Caco-2 (cell line): ENCODE measurements around the gene IMMP2L. TPM values are rescaled to one million over a fixed set of nuclear protein-coding genes. Genes with fewer than 3 reads are reported as not detected.

Source experiments
- BruUV-seq: library from RNA; stranded (reverse); fragments of 400-500 nt; replicated peaks from 2 replicates; lab custom pipeline; 2021; lab: Mats Ljungman, UMichigan
- CTCF ChIA-PET: fragments of 300-600 bp; sonication (Branson Sonifier 250); formaldehyde crosslinking; loops from one replicate; lab custom pipeline; 2022; ENCODE audit warnings: antibody characterized with exemption; lab: Charles Lee
- POLR2A ChIA-PET: fragments of 300-600 bp; sonication (Branson Sonifier 250); formaldehyde crosslinking; loops from one replicate; lab custom pipeline; 2022; ENCODE audit warnings: antibody characterized with exemption; lab: Charles Lee
- DNase-seq, 2 experiments: peaks; one replicate each; pipeline versions ENCODE4 v3.0.0 to v3.0.0-alpha.2; 2020 to 2022
- H3K27me3 ChIP-seq: replicated peaks from 2 replicates; pipeline ENCODE4 v1.6.0; 2011; ENCODE audit warnings: low read length; ENCODE audit not compliant: control insufficient read depth, insufficient read depth
- H3K36me3 ChIP-seq: 2 replicates; pipeline ENCODE4 v1.5.1; 2011; ENCODE audit warnings: low read length; ENCODE audit not compliant: control insufficient read depth, insufficient read depth
- H3K4me1 ChIP-seq: fragments of 250-450 bp; sonication (Bioruptor Pico); 2 replicates; pipeline ENCODE4 v1.5.1; 2020; ENCODE audit warnings: mild to moderate bottlenecking
- H3K4me3 ChIP-seq: 2 replicates; pipeline ENCODE4 v1.5.1; 2011; ENCODE audit warnings: low read depth, mild to moderate bottlenecking, control low read depth, low read length
- H3K9me3 ChIP-seq: fragments of 250-450 bp; sonication (Bioruptor Pico); 2 replicates; pipeline ENCODE4 v1.5.1; 2020; ENCODE audit warnings: mild to moderate bottlenecking, moderate library complexity
- H3K27ac Mint-ChIP-seq: one replicate; pipeline ENCODE4 v1.8.0; 2022; ENCODE audit warnings: mixed read lengths; ENCODE audit not compliant: unreplicated experiment
- H3K27me3 Mint-ChIP-seq: one replicate; pipeline ENCODE4 v1.8.0; 2022; ENCODE audit warnings: mixed read lengths; ENCODE audit not compliant: insufficient read depth, unreplicated experiment
- H3K36me3 Mint-ChIP-seq: one replicate; pipeline ENCODE4 v1.8.0; 2022; ENCODE audit warnings: mild to moderate bottlenecking, mixed read lengths; ENCODE audit not compliant: insufficient read depth, unreplicated experiment
- H3K4me1 Mint-ChIP-seq: one replicate; pipeline ENCODE4 v1.8.0; 2022; ENCODE audit warnings: low read depth, mixed read lengths; ENCODE audit not compliant: unreplicated experiment
- H3K4me3 Mint-ChIP-seq: one replicate; pipeline ENCODE4 v1.8.0; 2022; ENCODE audit warnings: mild to moderate bottlenecking, moderate library complexity, mixed read lengths; ENCODE audit not compliant: unreplicated experiment
- H3K9me3 Mint-ChIP-seq: one replicate; pipeline ENCODE4 v1.8.0; 2022; ENCODE audit warnings: mixed read lengths; ENCODE audit not compliant: unreplicated experiment
- CTCF ChIP-seq, 2 experiments: fragments of 200-600 bp in 1 of 2; IDR thresholded peaks; 1 replicate in 1 of 2; 2 replicates in 1 of 2; pipeline versions ENCODE4 v1.5.1 to v1.8.0; 2011 to 2022; ENCODE audit warnings: antibody characterized with exemption in 1 of 2, control low read depth in 1 of 2, inconsistent platforms in 1 of 2, low read depth in 1 of 2, low read length in 1 of 2, mild to moderate bottlenecking in 1 of 2, moderate library complexity in 1 of 2; ENCODE audit not compliant: insufficient read depth in 1 of 2, severe bottlenecking in 1 of 2, unreplicated experiment in 1 of 2
- intact Hi-C: fragments of 100-400 bp; cut with micrococcal nuclease; formaldehyde crosslinking; loops from one replicate; pipeline ENCODE4 v1.10.0; 2022; ENCODE audit not compliant: unreplicated experiment
- total RNA-seq: library from RNA; stranded (reverse); gene quantifications from 2 replicates; pipeline ENCODE4 v1.2.3, GENCODE V29; 2022

The IMMP2L gene
- total RNA-seq, 1 experiment from 2014 or later, result 9.5 TPM

GRCh38 chr7:111352319-111352718 lies 210.0 kb downstream of the IMMP2L start:
- Mint-ChIP-seq H3K4me1 (no peaks in the 10 kb centered on the region), H3K27me3 (no peaks in the 10 kb centered on the region), H3K27ac (no peak overlapping the region), H3K4me3 (no peak overlapping the region), H3K9me3 (no peaks in the 10 kb centered on the region), H3K36me3 (no peaks in the 10 kb centered on the region)
- BruUV-seq, result no TSS peak
- Histone ChIP-seq H3K36me3 (no peaks in the 10 kb centered on the region), H3K27me3 (no peaks in the 10 kb centered on the region), H3K9me3 (no peaks in the 10 kb centered on the region), H3K4me1 (no peaks in the 10 kb centered on the region), H3K4me3 (no peak overlapping the region)
- ChIA-PET CTCF (no interaction called here), POLR2A (no interaction called here)
- intact Hi-C loops, result no loop called here
- no peak for TF ChIP-seq CTCF (IDR thresholded peaks at IDR 0.05; ENCODE audit: insufficient read depth in 1 of 2, low read depth in 1 of 2, low read length in 1 of 2, severe bottlenecking in 1 of 2, unreplicated experiment in 1 of 2)
- DNase-seq, result no peak

GRCh38 chr7:111346219-111346618 lies 216.1 kb downstream of the IMMP2L start:
- ChIA-PET CTCF (no interaction called here), POLR2A (interaction anchor here (0.6 kb wide), 1 partner anchor 10 kb away, joined by 6 read pairs; no protein-coding TSS in a partner anchor)
- no peak for TF ChIP-seq CTCF (IDR thresholded peaks at IDR 0.05; ENCODE audit: insufficient read depth in 1 of 2, low read depth in 1 of 2, low read length in 1 of 2, severe bottlenecking in 1 of 2, unreplicated experiment in 1 of 2)
- H3K27me3 Mint-ChIP-seq, result no peaks in the 10 kb centered on the region
- no TSS peak for BruUV-seq
- Histone ChIP-seq H3K9me3 (no peaks in the 10 kb centered on the region; the same call in 1 of the 2 replicates), H3K4me1 (no peaks in the 10 kb centered on the region), H3K36me3 (no peaks in the 10 kb centered on the region), H3K4me3 (no peak overlapping the region), H3K27me3 (no peaks in the 10 kb centered on the region)
- H3K36me3 Mint-ChIP-seq, result no peaks in the 10 kb centered on the region
- no peak overlapping the region for H3K4me3 Mint-ChIP-seq
- DNase-seq, result no peak
- peaks cover 23% of the 10 kb centered on the region for H3K9me3 Mint-ChIP-seq
- no peaks in the 10 kb centered on the region for H3K4me1 Mint-ChIP-seq
- intact Hi-C loops, result no loop called here
- H3K27ac Mint-ChIP-seq, result no peak overlapping the region

- DNase-seq, result no peak
- no peak overlapping the region for H3K4me3 ChIP-seq
- H3K27me3 Mint-ChIP-seq, result no peaks in the 10 kb centered on the region
- H3K27ac Mint-ChIP-seq, result no peak overlapping the region
- CTCF ChIA-PET, result no interaction called here
- H3K27me3 ChIP-seq, result no peaks in the 10 kb centered on the region
- no peaks in the 10 kb centered on the region for H3K36me3 Mint-ChIP-seq
- no TSS peak for BruUV-seq
- H3K4me3 Mint-ChIP-seq, result no peak overlapping the region
- H3K9me3 ChIP-seq, result no peaks in the 10 kb centered on the region; the same call in 1 of the 2 replicates
- no peak for TF ChIP-seq CTCF (IDR thresholded peaks at IDR 0.05; ENCODE audit: insufficient read depth in 1 of 2, low read depth in 1 of 2, low read length in 1 of 2, severe bottlenecking in 1 of 2, unreplicated experiment in 1 of 2)
- no peaks in the 10 kb centered on the region for H3K36me3 ChIP-seq
- intact Hi-C loops, result no loop called here
- POLR2A ChIA-PET, result no interaction called here
- no peaks in the 10 kb centered on the region for H3K4me1 ChIP-seq
- H3K4me1 Mint-ChIP-seq, result no peaks in the 10 kb centered on the region
- peaks cover 23% of the 10 kb centered on the region for H3K9me3 Mint-ChIP-seq
Observed at GRCh38 chr7:111343017-111343416, 219.3 kb downstream of the IMMP2L start.
